SK-N-SH (cell line): ENCODE data around the gene MYOCD. TPM values are rescaled to one million over a fixed set of nuclear protein-coding genes. Genes with fewer than 3 reads are reported as not detected.

Experiments
- CTCF ChIA-PET: fragments of 300-600, 350-600 bp; formaldehyde crosslinking; extraction: SDS; loops from one replicate; lab custom pipeline; 2021; lab: Yijun Ruan, JAX
- POLR2A ChIA-PET: fragments of 350-600 bp; sonication (Branson Sonifier 250); formaldehyde crosslinking; extraction: SDS; loops from one replicate; lab custom pipeline; 2020; ENCODE audit warnings: antibody characterized with exemption, inconsistent platforms; lab: Yijun Ruan, JAX
- DNase-seq: peaks from one replicate; pipeline ENCODE4 v3.0.0; 2012
- H2AFZ ChIP-seq: fragments of 200-600 bp; sonication (generic); 2 replicates; pipeline ENCODE4 v1.8.1; 2016; ENCODE audit warnings: antibody characterized with exemption, mild to moderate bottlenecking, low read depth
- H3F3A ChIP-seq: fragments of 200-600 bp; sonication (generic); replicated peaks from 2 replicates; pipeline ENCODE3; 2016; ENCODE audit warnings: antibody characterized with exemption, mild to moderate bottlenecking; ENCODE audit not compliant: insufficient read depth
- H3K27ac ChIP-seq, 2 experiments: fragments of 200-500 bp in 1 of 2; fragments of 200-600 bp in 1 of 2; sonication (Bioruptor generic) in 1 of 2; sonication (generic), shearing (Covaris generic) in 1 of 2; 2 replicates each; pipeline versions ENCODE4 v1.5.1 to v1.6.1; 2014 to 2016; ENCODE audit warnings: low read depth in 2 of 2, inconsistent platforms in 1 of 2, low read length in 1 of 2, mild to moderate bottlenecking in 1 of 2, mixed read lengths in 1 of 2
- H3K27me3 ChIP-seq: fragments of 200-600 bp; sonication (generic), shearing (Covaris generic); 2 replicates; pipeline ENCODE4 v1.6.1; 2016; ENCODE audit warnings: mixed run types; ENCODE audit not compliant: insufficient read depth
- H3K36me3 ChIP-seq, 2 experiments: fragments of 200-500 bp in 1 of 2; fragments of 200-600 bp in 1 of 2; sonication (Bioruptor generic) in 1 of 2; sonication (generic) in 1 of 2; replicated peaks in 1 of 2; 2 replicates each; pipeline versions ENCODE3 to v1.5.1; 2014 to 2016; ENCODE audit warnings: low read length in 1 of 2, mild to moderate bottlenecking in 1 of 2; ENCODE audit not compliant: insufficient read depth in 2 of 2, control insufficient read depth in 1 of 2
- H3K4me1 ChIP-seq, 2 experiments: fragments of 200-500 bp in 1 of 2; fragments of 200-600 bp in 1 of 2; sonication (Bioruptor generic) in 1 of 2; sonication (generic), shearing (Covaris generic) in 1 of 2; 2 replicates each; pipeline versions ENCODE4 v1.5.1 to v1.6.1; 2014 to 2016; ENCODE audit warnings: low read depth in 1 of 2, low read length in 1 of 2, mixed run types in 1 of 2; ENCODE audit not compliant: insufficient read depth in 2 of 2, control insufficient read depth in 1 of 2
- H3K4me2 ChIP-seq: fragments of 200-600 bp; sonication (generic), shearing (Covaris generic); 2 replicates; pipeline ENCODE4 v1.6.1; 2017; ENCODE audit warnings: mixed run types
- H3K4me3 ChIP-seq, 2 experiments: fragments of 200-500 bp in 1 of 2; fragments of 200-600 bp in 1 of 2; sonication (Bioruptor generic) in 1 of 2; sonication (generic), shearing (Covaris generic) in 1 of 2; 2 replicates each; pipeline versions ENCODE4 v1.5.1 to v1.8.1; 2014 to 2016; ENCODE audit warnings: low read depth in 2 of 2, inconsistent platforms in 1 of 2, low read length in 1 of 2, mild to moderate bottlenecking in 1 of 2, mixed read lengths in 1 of 2, moderate library complexity in 1 of 2
- H3K79me2 ChIP-seq: fragments of 200-600 bp; sonication (generic); 2 replicates; pipeline ENCODE4 v1.8.1; 2017; ENCODE audit warnings: mild to moderate bottlenecking; ENCODE audit not compliant: insufficient read depth
- H3K9ac ChIP-seq: fragments of 200-600 bp; sonication (generic); 2 replicates; pipeline ENCODE4 v1.6.1; 2017; ENCODE audit warnings: mixed run types
- H3K9me2 ChIP-seq: fragments of 200-600 bp; sonication (generic); 2 replicates; pipeline ENCODE4 v1.6.1; 2017; ENCODE audit warnings: mixed run types
- H3K9me3 ChIP-seq: fragments of 200-600 bp; sonication (generic); 2 replicates; pipeline ENCODE4 v1.6.1; 2017; ENCODE audit warnings: mixed run types, mild to moderate bottlenecking, moderate library complexity
- H4K20me1 ChIP-seq: fragments of 200-600 bp; sonication (generic); 2 replicates; pipeline ENCODE4 v1.6.1; 2017; ENCODE audit warnings: mild to moderate bottlenecking, mixed run types; ENCODE audit not compliant: insufficient read depth
- CTCF ChIP-seq: fragments of 200-600 bp; sonication (generic); IDR thresholded peaks from 2 replicates; pipeline ENCODE4 v1.6.1; 2017; ENCODE audit warnings: antibody characterized with exemption, mild to moderate bottlenecking, moderate library complexity
- ELF1 ChIP-seq: IDR thresholded peaks from 2 replicates; pipeline ENCODE4 v1.4.0; 2012
- EZH2phosphoT487 ChIP-seq: fragments of 200-600 bp; sonication (generic); IDR thresholded peaks from 2 replicates; pipeline ENCODE4 v1.6.1; 2017; ENCODE audit warnings: low read depth, mixed run types, mild to moderate bottlenecking, antibody characterized with exemption, moderate library complexity, borderline replicate concordance
- FOXJ3 ChIP-seq: sonication (generic); formaldehyde crosslinking; IDR thresholded peaks from 2 replicates; pipeline ENCODE4 v1.5.1; 2020; ENCODE audit warnings: mild to moderate bottlenecking, missing genetic modification reagents
- FOXM1 ChIP-seq: IDR thresholded peaks from 2 replicates; pipeline ENCODE4 v1.4.0; 2012; ENCODE audit warnings: low read depth, mild to moderate bottlenecking
- GATA2 ChIP-seq: sonication (generic); formaldehyde crosslinking; IDR thresholded peaks from 2 replicates; pipeline ENCODE4 v1.5.0; 2020; ENCODE audit warnings: mild to moderate bottlenecking, missing genetic modification reagents
- IRF3 ChIP-seq: fragments of 150-350 bp; IDR thresholded peaks from 2 replicates; pipeline ENCODE4 v1.6.1; 2016; ENCODE audit warnings: mild to moderate bottlenecking, low read depth, low read length
- MEF2A ChIP-seq: IDR thresholded peaks from 2 replicates; pipeline ENCODE4 v1.4.0; 2012; ENCODE audit warnings: low read depth, borderline replicate concordance
- NRF1 ChIP-seq: IDR thresholded peaks from 2 replicates; pipeline ENCODE4 v1.6.1; 2012; ENCODE audit warnings: low read depth, mild to moderate bottlenecking, low read length
- RCOR1 ChIP-seq: fragments of 150-350 bp; IDR thresholded peaks from 2 replicates; pipeline ENCODE4 v1.6.1; 2017; ENCODE audit warnings: antibody characterized with exemption, low read length
- REST ChIP-seq: IDR thresholded peaks from 2 replicates; pipeline ENCODE4 v1.6.1; 2012; ENCODE audit warnings: mild to moderate bottlenecking, low read depth, low read length, moderate library complexity
- RXRA ChIP-seq: IDR thresholded peaks from 2 replicates; pipeline ENCODE4 v1.4.0; 2012; ENCODE audit warnings: low read depth, mild to moderate bottlenecking, borderline replicate concordance
- SIN3A ChIP-seq: IDR thresholded peaks from 2 replicates; pipeline ENCODE4 v1.6.1; 2012; ENCODE audit warnings: low read depth, mild to moderate bottlenecking, low read length, moderate library complexity, borderline replicate concordance
- SMC3 ChIP-seq: IDR thresholded peaks from 2 replicates; pipeline ENCODE4 v1.6.1; 2012; ENCODE audit warnings: low read depth, low read length, improper control_type of control experiment
- TEAD4 ChIP-seq: IDR thresholded peaks from 2 replicates; pipeline ENCODE4 v1.4.0; 2012; ENCODE audit warnings: mild to moderate bottlenecking, borderline replicate concordance; ENCODE audit not compliant: insufficient read depth
- USF1 ChIP-seq: IDR thresholded peaks from 2 replicates; pipeline ENCODE4 v1.4.0; 2012; ENCODE audit warnings: low read depth, borderline replicate concordance
- USF2 ChIP-seq: fragments of 150-350 bp; IDR thresholded peaks from 2 replicates; pipeline ENCODE4 v1.6.1; 2017; ENCODE audit warnings: antibody characterized with exemption, low read length, low read depth, borderline replicate concordance
- WGBS: methylation state at CpG from one replicate; pipeline ENCODE4 v1.1.6; 2017; ENCODE audit warnings: low lambda C conversion rate; 5-methylcytosine and 5-hydroxymethylcytosine counted together
- polyA plus RNA-seq, 3 experiments: library from polyadenylated mRNA; depleted of rRNA; stranded (reverse); fragments of >200 nt; gene quantifications; 2 replicates each; pipeline ENCODE4 v1.2.3, GENCODE V29; 2012

Gene MYOCD
- polyA plus RNA-seq, 1 of the 3 experiments (the other 2 are of a cell fraction), result not detected

GRCh38 chr17:12726131-12726530, 60.4 kb downstream of the MYOCD start:
- no peak overlapping the region for H2AFZ ChIP-seq
- H3K4me3 ChIP-seq, result no peak overlapping the region
- H3K4me2 ChIP-seq, result no peak overlapping the region
- CTCF ChIA-PET, result no interaction called here
- H3K79me2 ChIP-seq, result no peaks in the 10 kb centered on the region
- POLR2A ChIA-PET, result no interaction called here
- DNase-seq, result no peak
- H3K36me3 ChIP-seq, result no peaks in the 10 kb centered on the region
- H3K9me3 ChIP-seq, result no peaks in the 10 kb centered on the region
- WGBS, result 9% methylated on average over 2 of the region's 2 CpGs
- H3K9ac ChIP-seq, result no peak overlapping the region
- no peak overlapping the region for H3K27ac ChIP-seq
- H3F3A ChIP-seq, result peaks cover 5% of the 10 kb centered on the region
- no peaks in the 10 kb centered on the region for H3K4me1 ChIP-seq
- no peak for TF ChIP-seq MEF2A
- TF ChIP-seq USF2, result no peak
- no peak for TF ChIP-seq NRF1
- no peak for TF ChIP-seq EZH2phosphoT487
- no peak for TF ChIP-seq SMC3
- no peaks in the 10 kb centered on the region for H3K9me2 ChIP-seq
- no peaks in the 10 kb centered on the region for H3K27me3 ChIP-seq
- no peaks in the 10 kb centered on the region for H4K20me1 ChIP-seq

- Histone ChIP-seq H3K4me3 (no peak overlapping the region), H3K4me1 (no peaks in the 10 kb centered on the region), H2AFZ (no peak overlapping the region), H3K4me2 (no peak overlapping the region), H3K9ac (no peak overlapping the region), H3F3A (peaks cover 5% of the 10 kb centered on the region), H3K9me2 (no peaks in the 10 kb centered on the region), H4K20me1 (no peaks in the 10 kb centered on the region), H3K27me3 (no peaks in the 10 kb centered on the region), H3K27ac (no peak overlapping the region), H3K36me3 (no peaks in the 10 kb centered on the region), H3K9me3 (no peaks in the 10 kb centered on the region), H3K79me2 (no peaks in the 10 kb centered on the region)
- ChIA-PET POLR2A (no interaction called here), CTCF (interaction anchor here (1.2 kb wide), 1 partner anchor 43 kb away, joined by 3 read pairs; no protein-coding TSS in a partner anchor)
- no peak for DNase-seq
- 17% methylated on average over 6 of the region's 6 CpGs for WGBS
- TF ChIP-seq FOXJ3 (CRISPR knock-in tag), result no peak
- TF ChIP-seq RXRA, result no peak
- no peak for TF ChIP-seq REST
- TF ChIP-seq GATA2 (CRISPR knock-in tag), result no peak
- TF ChIP-seq SIN3A, result no peak
- no peak for TF ChIP-seq FOXM1
- no peak for TF ChIP-seq EZH2phosphoT487
- TF ChIP-seq TEAD4, result no peak
- no peak for TF ChIP-seq IRF3
- no peak for TF ChIP-seq CTCF
- TF ChIP-seq ELF1, result no peak
- TF ChIP-seq RCOR1, result no peak
- no peak for TF ChIP-seq USF1
Measured at GRCh38 chr17:12727076-12727760, 61.5 kb downstream of the MYOCD start.
